HepG2 (cell line): ENCODE measurements around the gene IFI35. TPM values are rescaled to one million over a fixed set of nuclear protein-coding genes. Genes with fewer than 3 reads are reported as not detected.

Source experiments
- AFF4 ChIP-seq: sonication (generic); formaldehyde crosslinking; IDR thresholded peaks from 2 replicates; pipeline ENCODE4 v1.4.0; 2020; ENCODE audit warnings: missing genetic modification reagents
- HOXA7 ChIP-seq: sonication (generic); formaldehyde crosslinking; IDR thresholded peaks from 2 replicates; pipeline ENCODE4 v1.8.1; 2022; ENCODE audit warnings: mild to moderate bottlenecking, missing genetic modification reagents, moderate library complexity
- HOXA9 ChIP-seq: sonication (generic); formaldehyde crosslinking; IDR thresholded peaks from 2 replicates; pipeline ENCODE4 v1.8.1; 2022; ENCODE audit warnings: missing genetic modification reagents, mild to moderate bottlenecking, moderate library complexity, borderline replicate concordance
- KDM3A ChIP-seq: IDR thresholded peaks from 2 replicates; pipeline ENCODE4 v1.6.1; 2018; ENCODE audit warnings: low read depth, missing compliant biosample characterization
- KLF13 ChIP-seq: sonication (generic); formaldehyde crosslinking; IDR thresholded peaks from 2 replicates; pipeline ENCODE4 v1.4.0; 2020; ENCODE audit warnings: mild to moderate bottlenecking, missing genetic modification reagents
- KLF9 ChIP-seq: IDR thresholded peaks from 2 replicates; pipeline ENCODE4 v1.6.1; 2016; ENCODE audit warnings: low read depth
- MIER3 ChIP-seq: IDR thresholded peaks from 2 replicates; pipeline ENCODE4 v1.6.1; 2016; ENCODE audit warnings: missing compliant biosample characterization, borderline replicate concordance
- NFAT5 ChIP-seq: sonication (generic); formaldehyde crosslinking; IDR thresholded peaks from 2 replicates; pipeline ENCODE4 v1.4.0; 2020; ENCODE audit warnings: missing genetic modification reagents
- SKI ChIP-seq: fragments of 450-650 bp; IDR thresholded peaks from one replicate; pipeline ENCODE4 v1.6.1; 2018; ENCODE audit warnings: mild to moderate bottlenecking; ENCODE audit not compliant: partially characterized antibody
- SOX6 ChIP-seq, 2 experiments: fragments of 450-650 bp in 1 of 2; sonication (generic) in 1 of 2; formaldehyde crosslinking in 1 of 2; IDR thresholded peaks; 2 replicates each; pipeline versions ENCODE4 v1.4.0 to v1.6.1; 2017 to 2020; ENCODE audit warnings: antibody characterized with exemption in 1 of 2, mild to moderate bottlenecking in 1 of 2, missing genetic modification reagents in 1 of 2
- TBL1XR1 ChIP-seq: fragments of 150-350 bp; IDR thresholded peaks from 2 replicates; pipeline ENCODE4 v1.6.1; 2014; ENCODE audit warnings: borderline replicate concordance, low read length; ENCODE audit not compliant: partially characterized antibody
- USF2 ChIP-seq, 2 experiments: sonication (generic) in 1 of 2; formaldehyde crosslinking in 1 of 2; IDR thresholded peaks; 2 replicates each; pipeline versions ENCODE4 v1.5.1 to v1.6.1; 2011 to 2020; ENCODE audit warnings: borderline replicate concordance in 1 of 2, low read depth in 1 of 2, low read length in 1 of 2, mild to moderate bottlenecking in 1 of 2, missing genetic modification reagents in 1 of 2, moderate library complexity in 1 of 2
- ZFX ChIP-seq: sonication (generic); formaldehyde crosslinking; IDR thresholded peaks from 2 replicates; pipeline ENCODE4 v1.4.0; 2020; ENCODE audit warnings: mild to moderate bottlenecking, low read depth, missing genetic modification reagents, moderate library complexity
- ZNF121 ChIP-seq: sonication (generic); formaldehyde crosslinking; IDR thresholded peaks from 2 replicates; pipeline ENCODE4 v1.5.0; 2020; ENCODE audit warnings: mild to moderate bottlenecking, missing genetic modification reagents
- ZSCAN30 ChIP-seq: sonication (generic); formaldehyde crosslinking; IDR thresholded peaks from 2 replicates; pipeline ENCODE4 v1.5.0; 2020; ENCODE audit warnings: mild to moderate bottlenecking, missing genetic modification reagents
- polyA plus RNA-seq, 8 experiments: library from polyadenylated mRNA; depleted of rRNA in 3 of 8; stranded (reverse) in 7 of 8; unstranded in 1 of 8; fragments of >200 nt; fragmentation: Illumina TruSeq in 4 of 8; extraction: Trizol in 4 of 8; gene quantifications; 2 replicates each; pipeline versions ENCODE4 v1.2.1 to v1.2.3, GENCODE V29; 2011 to 2016; ENCODE audit warnings: low read depth in 4 of 8, missing spikeins in 1 of 8, mixed read lengths in 1 of 8; ENCODE audit not compliant: insufficient read depth in 1 of 8
- total RNA-seq, 5 experiments: library from RNA; depleted of rRNA; stranded (reverse); fragments of >200 nt; fragmentation: Illumina TruSeq; extraction: Trizol; gene quantifications; 2 replicates each; pipeline ENCODE4 v1.2.3, GENCODE V29; 2016; ENCODE audit warnings: low read depth in 1 of 5

Gene IFI35
- total and polyA plus RNA-seq, 2 of the 13 experiments (the other 11 are each of a cell fraction or from before 2014, with no cell fraction given): 28.9 to 38.1 TPM

- TF ChIP-seq KDM3A (CRISPR knock-in tag): peak; percentile 43; the same call in 1 of the 2 replicates
- TF ChIP-seq HOXA9: no peak
- TF ChIP-seq SOX6 (IDR thresholded peaks at IDR 0.05): no peak
- TF ChIP-seq SOX6 (CRISPR knock-in tag; IDR thresholded peaks at IDR 0.05): no peak; the same call in 1 of the 2 replicates
- TF ChIP-seq MIER3 (CRISPR knock-in tag): peak; percentile 28; the same call in 1 of the 2 replicates
- TF ChIP-seq NFAT5: peak; percentile 76; the same call in 1 of the 2 replicates
- peak; percentile 1 for TF ChIP-seq SKI
- no peak for TF ChIP-seq HOXA7
- no peak for TF ChIP-seq KLF9 (CRISPR knock-in tag)
- TF ChIP-seq ZFX: peak; percentile 52; the same call in 1 of the 2 replicates
- TF ChIP-seq KLF13: 0 out of 2 replicates have a peak, but pooled peaks have one; percentile 46
- TF ChIP-seq ZNF121: peak; percentile 27; the same call in 1 of the 2 replicates
- TF ChIP-seq AFF4 (CRISPR knock-in tag): no peak
- no peak for TF ChIP-seq TBL1XR1
- no peak for TF ChIP-seq USF2 (IDR thresholded peaks at IDR 0.05; ENCODE audit: low read depth, low read length)
- no peak for TF ChIP-seq USF2 (CRISPR knock-in tag; IDR thresholded peaks at IDR 0.05; ENCODE audit: borderline replicate concordance)
- TF ChIP-seq ZSCAN30 (CRISPR knock-in tag): no peak
Observed at GRCh38 chr17:42980766-42981397, 25.7 kb upstream of the IFI35 start (continued).
